Testis (tissue), 2 donors: Measurements from ENCODE around the gene C11orf24.

Experiments
- CTCF ChIP-seq, 3 experiments: fragments of 450-650 bp in 2 of 3; fragments of 200-600 bp in 1 of 3; sonication (generic) in 1 of 3; IDR thresholded peaks; one replicate each; pipeline ENCODE4 v1.5.1; 2016 to 2019; ENCODE audit warnings: antibody characterized with exemption in 3 of 3, mild to moderate bottlenecking in 2 of 3, moderate library complexity in 1 of 3
- POLR2A ChIP-seq: fragments of 450-650 bp; IDR thresholded peaks from one replicate; pipeline ENCODE4 v1.6.1; 2017; ENCODE audit warnings: antibody characterized with exemption, mild to moderate bottlenecking, moderate library complexity

GRCh38 chr11:68266936-68267880, 4.6 kb downstream of the C11orf24 start:
- TF ChIP-seq CTCF (IDR thresholded peaks at IDR 0.05) (no peak), POLR2A (no peak)
